WTC11 (cell line): ENCODE data around the gene TRRAP. TPM values are rescaled to one million over a fixed set of nuclear protein-coding genes. Genes with fewer than 3 reads are reported as not detected.

Experiments
- ATAC-seq: fragments of 200-7000 bp; cut with Tn5 transposase; 2 replicates; pipeline ENCODE4 v1.10.0; 2021; ENCODE audit warnings: mild to moderate bottlenecking, moderate library complexity
- CTCF ChIA-PET: fragments of 300-600 bp; sonication (Branson Sonifier 250); formaldehyde crosslinking; loops from one replicate; lab custom pipeline; 2021; ENCODE audit warnings: antibody characterized with exemption; lab: Charles Lee
- POLR2A ChIA-PET: fragments of 350-600 bp; sonication (Branson Sonifier 250); formaldehyde crosslinking; loops from one replicate; lab custom pipeline; 2021; ENCODE audit warnings: antibody characterized with exemption; lab: Charles Lee
- DNase-seq: peaks from one replicate; pipeline ENCODE4 v3.0.0; 2021; ENCODE audit warnings: low spot score
- H3K27ac Mint-ChIP-seq: 2 replicates; pipeline ENCODE4 v1.8.0; 2021; ENCODE audit warnings: mixed read lengths
- H3K27me3 Mint-ChIP-seq: 2 replicates; pipeline ENCODE4 v1.8.0; 2021; ENCODE audit warnings: low read depth, mild to moderate bottlenecking, moderate library complexity, mixed read lengths
- H3K36me3 Mint-ChIP-seq: 2 replicates; pipeline ENCODE4 v1.8.0; 2021; ENCODE audit warnings: mixed read lengths
- H3K4me1 Mint-ChIP-seq: 2 replicates; pipeline ENCODE4 v1.8.0; 2022; ENCODE audit warnings: mixed read lengths
- H3K4me3 Mint-ChIP-seq: 2 replicates; pipeline ENCODE4 v1.8.0; 2021; ENCODE audit warnings: mild to moderate bottlenecking, moderate library complexity, mixed read lengths
- H3K9me3 Mint-ChIP-seq: 2 replicates; pipeline ENCODE4 v1.8.0; 2021; ENCODE audit warnings: mixed read lengths
- ATF1 ChIP-seq: sonication (generic); formaldehyde crosslinking; IDR thresholded peaks from 2 replicates; pipeline ENCODE4 v1.8.1; 2023; ENCODE audit warnings: mild to moderate bottlenecking, moderate library complexity, missing genetic modification reagents
- CREM ChIP-seq: sonication (generic); formaldehyde crosslinking; IDR thresholded peaks from 2 replicates; pipeline ENCODE4 v1.8.1; 2022; ENCODE audit warnings: mild to moderate bottlenecking, missing genetic modification reagents, moderate library complexity
- ELF4 ChIP-seq: sonication (generic); formaldehyde crosslinking; IDR thresholded peaks from 2 replicates; pipeline ENCODE4 v1.8.1; 2022; ENCODE audit warnings: low read depth, mild to moderate bottlenecking, moderate library complexity, missing genetic modification reagents
- GRHL2 ChIP-seq: fragments of 250-450 bp; sonication (Bioruptor Pico); IDR thresholded peaks from 2 replicates; pipeline ENCODE4 v1.8.0; 2022; ENCODE audit warnings: mild to moderate bottlenecking, moderate library complexity; ENCODE audit not compliant: insufficient replicate concordance, severe bottlenecking
- HMGA2 ChIP-seq: fragments of 250-450 bp; sonication (Bioruptor Pico); IDR thresholded peaks from 2 replicates; pipeline ENCODE4 v1.4.0; 2021; ENCODE audit warnings: mild to moderate bottlenecking, moderate library complexity
- JUN ChIP-seq: sonication (generic); formaldehyde crosslinking; IDR thresholded peaks from 2 replicates; pipeline ENCODE4 v1.8.0; 2023; ENCODE audit warnings: mild to moderate bottlenecking, missing genetic modification reagents
- KAT7 ChIP-seq: sonication (generic); formaldehyde crosslinking; IDR thresholded peaks from 2 replicates; pipeline ENCODE4 v1.8.1; 2023; ENCODE audit warnings: missing genetic modification reagents, mild to moderate bottlenecking, borderline replicate concordance
- MXD4 ChIP-seq: fragments of 250-450 bp; sonication (Bioruptor Pico); IDR thresholded peaks from 2 replicates; pipeline ENCODE4 v1.8.0; 2021; ENCODE audit warnings: mild to moderate bottlenecking, moderate library complexity, borderline replicate concordance
- NFE2L1 ChIP-seq: sonication (generic); formaldehyde crosslinking; IDR thresholded peaks from 2 replicates; pipeline ENCODE4 v1.8.1; 2023; ENCODE audit warnings: missing genetic modification reagents
- OVOL2 ChIP-seq: fragments of 250-450 bp; sonication (Bioruptor Pico); IDR thresholded peaks from 2 replicates; pipeline ENCODE4 v1.9.0; 2021; ENCODE audit warnings: mild to moderate bottlenecking, borderline replicate concordance
- RELA ChIP-seq: sonication (generic); formaldehyde crosslinking; IDR thresholded peaks from 2 replicates; pipeline ENCODE4 v1.8.1; 2022; ENCODE audit warnings: missing genetic modification reagents, mild to moderate bottlenecking, borderline replicate concordance
- SMAD4 ChIP-seq: sonication (generic); formaldehyde crosslinking; IDR thresholded peaks from 2 replicates; pipeline ENCODE4 v1.8.0; 2022; ENCODE audit warnings: mild to moderate bottlenecking, missing genetic modification reagents
- SP1 ChIP-seq: sonication (generic); formaldehyde crosslinking; conservative IDR thresholded peaks from 2 replicates; pipeline ENCODE4 v1.8.1; 2022; ENCODE audit warnings: missing genetic modification reagents
- TP53 ChIP-seq: sonication (generic); formaldehyde crosslinking; IDR thresholded peaks from 2 replicates; pipeline ENCODE4 v1.8.1; 2023; ENCODE audit warnings: mild to moderate bottlenecking, missing genetic modification reagents
- ZNF121 ChIP-seq: sonication (generic); formaldehyde crosslinking; IDR thresholded peaks from 2 replicates; pipeline ENCODE4 v1.8.0; 2023; ENCODE audit warnings: missing genetic modification reagents
- ZNF396 ChIP-seq: fragments of 250-450 bp; sonication (Bioruptor Pico); IDR thresholded peaks from 2 replicates; pipeline ENCODE4 v1.8.0; 2021; ENCODE audit warnings: mild to moderate bottlenecking, moderate library complexity, borderline replicate concordance
- ZNF416 ChIP-seq: fragments of 250-450 bp; sonication (Bioruptor Pico); IDR thresholded peaks from 2 replicates; pipeline ENCODE4 v1.9.0; 2021; ENCODE audit warnings: mild to moderate bottlenecking, inconsistent platforms
- total RNA-seq: library from RNA; stranded (reverse); gene quantifications from 3 replicates; pipeline ENCODE4 v1.2.3, GENCODE V29; 2021
- TF ChIP-seq, protein P1 (sequence below): sonication (generic); formaldehyde crosslinking; conservative IDR thresholded peaks from 2 replicates; pipeline ENCODE4 v1.8.1; 2023; ENCODE audit warnings: mild to moderate bottlenecking, low read depth, missing genetic modification reagents, moderate library complexity
- TF ChIP-seq, protein P2 (sequence below): sonication (generic); formaldehyde crosslinking; IDR thresholded peaks from 2 replicates; pipeline ENCODE4 v1.8.0; 2022; ENCODE audit warnings: missing genetic modification reagents
- TF ChIP-seq, protein P3 (sequence below): sonication (generic); formaldehyde crosslinking; IDR thresholded peaks from 2 replicates; pipeline ENCODE4 v1.8.1; 2022; ENCODE audit warnings: low read depth, missing genetic modification reagents, borderline replicate concordance
- TF ChIP-seq, protein P4 (sequence below): fragments of 250-450 bp; sonication (Bioruptor Pico); IDR thresholded peaks from 2 replicates; pipeline ENCODE4 v1.9.0; 2021; ENCODE audit warnings: mild to moderate bottlenecking
- TF ChIP-seq, protein P5 (sequence below): sonication (generic); formaldehyde crosslinking; IDR thresholded peaks from 2 replicates; pipeline ENCODE4 v1.8.1; 2023; ENCODE audit warnings: mild to moderate bottlenecking, missing genetic modification reagents

Gene TRRAP
- total RNA-seq, 1 experiment from 2014 or later, result 46.5 TPM

DNA sequence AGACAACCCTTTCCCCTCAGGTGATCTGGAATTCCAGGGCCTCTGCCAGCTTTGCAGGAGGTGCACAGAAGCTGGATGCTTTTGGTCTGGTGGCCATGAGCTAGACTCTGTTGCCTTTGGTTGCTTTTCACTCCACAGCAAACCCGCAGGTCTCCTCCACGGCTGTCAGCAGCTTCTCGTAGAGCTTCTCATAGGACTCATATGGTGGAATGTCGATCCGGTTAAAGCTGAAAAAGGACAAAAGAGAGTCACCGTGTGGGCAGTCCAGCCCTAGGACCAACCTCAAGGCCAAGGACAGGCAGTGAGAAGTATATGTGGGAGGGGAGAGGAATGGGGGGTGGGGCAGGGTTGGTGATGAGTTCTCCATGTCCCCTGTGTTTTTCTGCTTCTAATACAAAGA, 152.1 kb downstream of the TRRAP start:
- no peaks in the 10 kb centered on the region for H3K27me3 Mint-ChIP-seq
- H3K36me3 Mint-ChIP-seq, result peaks cover 62% of the 10 kb centered on the region
- ChIA-PET POLR2A (no interaction called here), CTCF (no interaction called here)
- no peak overlapping the region for H3K27ac Mint-ChIP-seq
- TF ChIP-seq OVOL2 (no peak), HMGA2 (CRISPR knock-in tag) (no peak), TP53 (no peak), ZNF121 (CRISPR knock-in tag) (no peak), KAT7 (no peak), MXD4 (CRISPR knock-in tag) (no peak)
- H3K9me3 Mint-ChIP-seq, result no peaks in the 10 kb centered on the region
- no peak overlapping the region for H3K4me3 Mint-ChIP-seq
- no peaks in the 10 kb centered on the region for H3K4me1 Mint-ChIP-seq
- DNase-seq (no peak), ATAC-seq (no peak)

DNA sequence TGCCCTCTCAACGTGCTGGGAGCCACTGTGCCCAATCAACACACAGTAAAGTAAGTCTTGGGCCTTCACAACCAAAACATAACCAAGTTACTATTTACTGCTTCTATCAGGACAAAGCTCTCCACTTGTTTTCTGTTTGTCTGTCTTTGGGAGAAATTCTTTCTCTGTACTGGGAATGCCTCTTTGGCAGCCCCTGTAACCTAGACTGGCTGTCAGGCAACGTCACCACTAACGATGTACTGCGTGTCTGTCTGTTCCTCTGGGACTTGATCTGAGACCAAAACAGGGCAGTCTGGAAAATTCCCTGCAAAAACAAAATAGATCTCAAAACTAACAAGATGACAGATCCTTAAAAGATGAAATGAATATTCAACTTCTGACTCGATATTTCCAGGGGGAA, 152.6 kb downstream of the TRRAP start:
- DNase-seq, result no peak
- no peaks in the 10 kb centered on the region for H3K27me3 Mint-ChIP-seq
- no peaks in the 10 kb centered on the region for H3K9me3 Mint-ChIP-seq
- TF ChIP-seq, protein P1, sequence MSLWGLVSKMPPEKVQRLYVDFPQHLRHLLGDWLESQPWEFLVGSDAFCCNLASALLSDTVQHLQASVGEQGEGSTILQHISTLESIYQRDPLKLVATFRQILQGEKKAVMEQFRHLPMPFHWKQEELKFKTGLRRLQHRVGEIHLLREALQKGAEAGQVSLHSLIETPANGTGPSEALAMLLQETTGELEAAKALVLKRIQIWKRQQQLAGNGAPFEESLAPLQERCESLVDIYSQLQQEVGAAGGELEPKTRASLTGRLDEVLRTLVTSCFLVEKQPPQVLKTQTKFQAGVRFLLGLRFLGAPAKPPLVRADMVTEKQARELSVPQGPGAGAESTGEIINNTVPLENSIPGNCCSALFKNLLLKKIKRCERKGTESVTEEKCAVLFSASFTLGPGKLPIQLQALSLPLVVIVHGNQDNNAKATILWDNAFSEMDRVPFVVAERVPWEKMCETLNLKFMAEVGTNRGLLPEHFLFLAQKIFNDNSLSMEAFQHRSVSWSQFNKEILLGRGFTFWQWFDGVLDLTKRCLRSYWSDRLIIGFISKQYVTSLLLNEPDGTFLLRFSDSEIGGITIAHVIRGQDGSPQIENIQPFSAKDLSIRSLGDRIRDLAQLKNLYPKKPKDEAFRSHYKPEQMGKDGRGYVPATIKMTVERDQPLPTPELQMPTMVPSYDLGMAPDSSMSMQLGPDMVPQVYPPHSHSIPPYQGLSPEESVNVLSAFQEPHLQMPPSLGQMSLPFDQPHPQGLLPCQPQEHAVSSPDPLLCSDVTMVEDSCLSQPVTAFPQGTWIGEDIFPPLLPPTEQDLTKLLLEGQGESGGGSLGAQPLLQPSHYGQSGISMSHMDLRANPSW (CRISPR knock-in tag), result no peak
- TF ChIP-seq, all 79 proteins: peak for 0
- Mint-ChIP-seq H3K4me1 (no peaks in the 10 kb centered on the region), H3K27ac (no peak overlapping the region), H3K36me3 (peaks cover 67% of the 10 kb centered on the region), H3K4me3 (no peak overlapping the region)
- ChIA-PET POLR2A (no interaction called here), CTCF (no interaction called here)
- no peak for ATAC-seq

DNA sequence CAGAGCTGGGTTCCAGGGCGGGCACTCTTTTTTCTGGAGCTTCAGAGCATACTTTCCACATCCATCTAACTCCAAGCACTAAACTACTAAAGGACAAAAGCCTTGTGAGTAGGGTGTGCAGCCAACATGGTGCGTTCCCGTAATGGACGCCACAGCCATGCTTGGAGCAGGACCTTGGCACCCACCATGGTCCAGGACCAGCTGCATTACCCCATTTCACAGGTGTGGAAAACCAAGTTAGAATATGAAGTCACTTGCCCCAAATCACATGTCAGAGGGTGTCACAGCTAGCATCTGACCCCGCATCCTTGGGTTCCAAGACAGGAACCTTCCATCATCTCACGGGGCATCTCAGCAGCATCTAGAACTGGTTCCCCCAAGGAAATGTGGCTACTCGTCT, 153.2 kb downstream of the TRRAP start:
- no peak overlapping the region for H3K27ac Mint-ChIP-seq
- H3K4me1 Mint-ChIP-seq, result no peaks in the 10 kb centered on the region
- no peaks in the 10 kb centered on the region for H3K27me3 Mint-ChIP-seq
- POLR2A ChIA-PET, result no interaction called here
- no peak for ATAC-seq
- no peak overlapping the region for H3K4me3 Mint-ChIP-seq
- H3K9me3 Mint-ChIP-seq, result no peaks in the 10 kb centered on the region
- H3K36me3 Mint-ChIP-seq, result peaks cover 73% of the 10 kb centered on the region
- CTCF ChIA-PET, result no interaction called here
- DNase-seq, result no peak
- TF ChIP-seq ZNF396 (CRISPR knock-in tag) (no peak), ZNF121 (CRISPR knock-in tag) (no peak), JUN (CRISPR knock-in tag) (no peak), CREM (CRISPR knock-in tag) (no peak), SMAD4 (CRISPR knock-in tag) (no peak), ATF1 (CRISPR knock-in tag) (no peak), RELA (no peak), ELF4 (CRISPR knock-in tag) (no peak), GRHL2 (CRISPR knock-in tag) (no peak), HMGA2 (CRISPR knock-in tag) (no peak), NFE2L1 (CRISPR knock-in tag) (no peak), SP1 (CRISPR knock-in tag) (no peak), ZNF416 (CRISPR knock-in tag) (no peak)
- TF ChIP-seq, protein P2, sequence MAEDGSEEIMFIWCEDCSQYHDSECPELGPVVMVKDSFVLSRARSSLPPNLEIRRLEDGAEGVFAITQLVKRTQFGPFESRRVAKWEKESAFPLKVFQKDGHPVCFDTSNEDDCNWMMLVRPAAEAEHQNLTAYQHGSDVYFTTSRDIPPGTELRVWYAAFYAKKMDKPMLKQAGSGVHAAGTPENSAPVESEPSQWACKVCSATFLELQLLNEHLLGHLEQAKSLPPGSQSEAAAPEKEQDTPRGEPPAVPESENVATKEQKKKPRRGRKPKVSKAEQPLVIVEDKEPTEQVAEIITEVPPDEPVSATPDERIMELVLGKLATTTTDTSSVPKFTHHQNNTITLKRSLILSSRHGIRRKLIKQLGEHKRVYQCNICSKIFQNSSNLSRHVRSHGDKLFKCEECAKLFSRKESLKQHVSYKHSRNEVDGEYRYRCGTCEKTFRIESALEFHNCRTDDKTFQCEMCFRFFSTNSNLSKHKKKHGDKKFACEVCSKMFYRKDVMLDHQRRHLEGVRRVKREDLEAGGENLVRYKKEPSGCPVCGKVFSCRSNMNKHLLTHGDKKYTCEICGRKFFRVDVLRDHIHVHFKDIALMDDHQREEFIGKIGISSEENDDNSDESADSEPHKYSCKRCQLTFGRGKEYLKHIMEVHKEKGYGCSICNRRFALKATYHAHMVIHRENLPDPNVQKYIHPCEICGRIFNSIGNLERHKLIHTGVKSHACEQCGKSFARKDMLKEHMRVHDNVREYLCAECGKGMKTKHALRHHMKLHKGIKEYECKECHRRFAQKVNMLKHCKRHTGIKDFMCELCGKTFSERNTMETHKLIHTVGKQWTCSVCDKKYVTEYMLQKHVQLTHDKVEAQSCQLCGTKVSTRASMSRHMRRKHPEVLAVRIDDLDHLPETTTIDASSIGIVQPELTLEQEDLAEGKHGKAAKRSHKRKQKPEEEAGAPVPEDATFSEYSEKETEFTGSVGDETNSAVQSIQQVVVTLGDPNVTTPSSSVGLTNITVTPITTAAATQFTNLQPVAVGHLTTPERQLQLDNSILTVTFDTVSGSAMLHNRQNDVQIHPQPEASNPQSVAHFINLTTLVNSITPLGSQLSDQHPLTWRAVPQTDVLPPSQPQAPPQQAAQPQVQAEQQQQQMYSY (CRISPR knock-in tag), result no peak
- TF ChIP-seq, protein P3, sequence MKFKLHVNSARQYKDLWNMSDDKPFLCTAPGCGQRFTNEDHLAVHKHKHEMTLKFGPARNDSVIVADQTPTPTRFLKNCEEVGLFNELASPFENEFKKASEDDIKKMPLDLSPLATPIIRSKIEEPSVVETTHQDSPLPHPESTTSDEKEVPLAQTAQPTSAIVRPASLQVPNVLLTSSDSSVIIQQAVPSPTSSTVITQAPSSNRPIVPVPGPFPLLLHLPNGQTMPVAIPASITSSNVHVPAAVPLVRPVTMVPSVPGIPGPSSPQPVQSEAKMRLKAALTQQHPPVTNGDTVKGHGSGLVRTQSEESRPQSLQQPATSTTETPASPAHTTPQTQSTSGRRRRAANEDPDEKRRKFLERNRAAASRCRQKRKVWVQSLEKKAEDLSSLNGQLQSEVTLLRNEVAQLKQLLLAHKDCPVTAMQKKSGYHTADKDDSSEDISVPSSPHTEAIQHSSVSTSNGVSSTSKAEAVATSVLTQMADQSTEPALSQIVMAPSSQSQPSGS (CRISPR knock-in tag), result no peak
- TF ChIP-seq, protein P4, sequence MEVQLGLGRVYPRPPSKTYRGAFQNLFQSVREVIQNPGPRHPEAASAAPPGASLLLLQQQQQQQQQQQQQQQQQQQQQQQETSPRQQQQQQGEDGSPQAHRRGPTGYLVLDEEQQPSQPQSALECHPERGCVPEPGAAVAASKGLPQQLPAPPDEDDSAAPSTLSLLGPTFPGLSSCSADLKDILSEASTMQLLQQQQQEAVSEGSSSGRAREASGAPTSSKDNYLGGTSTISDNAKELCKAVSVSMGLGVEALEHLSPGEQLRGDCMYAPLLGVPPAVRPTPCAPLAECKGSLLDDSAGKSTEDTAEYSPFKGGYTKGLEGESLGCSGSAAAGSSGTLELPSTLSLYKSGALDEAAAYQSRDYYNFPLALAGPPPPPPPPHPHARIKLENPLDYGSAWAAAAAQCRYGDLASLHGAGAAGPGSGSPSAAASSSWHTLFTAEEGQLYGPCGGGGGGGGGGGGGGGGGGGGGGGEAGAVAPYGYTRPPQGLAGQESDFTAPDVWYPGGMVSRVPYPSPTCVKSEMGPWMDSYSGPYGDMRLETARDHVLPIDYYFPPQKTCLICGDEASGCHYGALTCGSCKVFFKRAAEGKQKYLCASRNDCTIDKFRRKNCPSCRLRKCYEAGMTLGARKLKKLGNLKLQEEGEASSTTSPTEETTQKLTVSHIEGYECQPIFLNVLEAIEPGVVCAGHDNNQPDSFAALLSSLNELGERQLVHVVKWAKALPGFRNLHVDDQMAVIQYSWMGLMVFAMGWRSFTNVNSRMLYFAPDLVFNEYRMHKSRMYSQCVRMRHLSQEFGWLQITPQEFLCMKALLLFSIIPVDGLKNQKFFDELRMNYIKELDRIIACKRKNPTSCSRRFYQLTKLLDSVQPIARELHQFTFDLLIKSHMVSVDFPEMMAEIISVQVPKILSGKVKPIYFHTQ (CRISPR knock-in tag), result no peak
- TF ChIP-seq, protein P5, sequence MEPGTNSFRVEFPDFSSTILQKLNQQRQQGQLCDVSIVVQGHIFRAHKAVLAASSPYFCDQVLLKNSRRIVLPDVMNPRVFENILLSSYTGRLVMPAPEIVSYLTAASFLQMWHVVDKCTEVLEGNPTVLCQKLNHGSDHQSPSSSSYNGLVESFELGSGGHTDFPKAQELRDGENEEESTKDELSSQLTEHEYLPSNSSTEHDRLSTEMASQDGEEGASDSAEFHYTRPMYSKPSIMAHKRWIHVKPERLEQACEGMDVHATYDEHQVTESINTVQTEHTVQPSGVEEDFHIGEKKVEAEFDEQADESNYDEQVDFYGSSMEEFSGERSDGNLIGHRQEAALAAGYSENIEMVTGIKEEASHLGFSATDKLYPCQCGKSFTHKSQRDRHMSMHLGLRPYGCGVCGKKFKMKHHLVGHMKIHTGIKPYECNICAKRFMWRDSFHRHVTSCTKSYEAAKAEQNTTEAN, result no peak
